ENCODE measurements around the gene USP46. TPM values are rescaled to one million over a fixed set of nuclear protein-coding genes. Genes with fewer than 3 reads are reported as not detected.

The USP46 gene
- total RNA-seq, 1 donor from 2014 or later = 51.2 TPM

GRCh38 chr4:52704133-52704532 is 45.0 kb upstream of the USP46 start:
- no peak overlapping the region for H3K4me3 Mint-ChIP-seq (ENCODE audit: unreplicated experiment)
- Histone ChIP-seq H3K4me2 (ENCODE audit: low read length) (no peak overlapping the region), H3K4me3 (ENCODE audit: insufficient read depth, low read depth, low read length) (no peak overlapping the region), H3K79me2 (ENCODE audit: insufficient read depth, low read length) (no peaks in the 10 kb centered on the region), H3K27me3 (ENCODE audit: insufficient read depth, low read length) (no peaks in the 10 kb centered on the region), H3K9ac (ENCODE audit: low read length) (no peak overlapping the region), H3K4me1 (ENCODE audit: insufficient read depth, low read length) (no peaks in the 10 kb centered on the region), H4K20me1 (ENCODE audit: insufficient read depth, low read length) (no peaks in the 10 kb centered on the region), H3K27ac (ENCODE audit: low read depth, low read length) (no peak overlapping the region), H3K9me3 (ENCODE audit: insufficient read depth, low read depth, low read length) (no peaks in the 10 kb centered on the region), H3K36me3 (ENCODE audit: insufficient read depth, low read length) (no peaks in the 10 kb centered on the region), H2AFZ (ENCODE audit: low read depth, low read length) (no peak overlapping the region)
- no peaks in the 10 kb centered on the region for H3K9me3 Mint-ChIP-seq (ENCODE audit: unreplicated experiment)
- H3K27ac Mint-ChIP-seq (ENCODE audit: unreplicated experiment) = no peak overlapping the region
- FAIRE-seq (no peak), DNase-seq (ENCODE audit: low read depth) (no peak)
- no peaks in the 10 kb centered on the region for H3K36me3 Mint-ChIP-seq (ENCODE audit: low read depth, unreplicated experiment)
- no peak for TF ChIP-seq CTCF (IDR thresholded peaks at IDR 0.05; ENCODE audit: insufficient read depth, low read depth, low read length)
- no peak for TF ChIP-seq EZH2 (IDR thresholded peaks at IDR 0.05; ENCODE audit: insufficient read depth, low read length)
- H3K27me3 Mint-ChIP-seq (ENCODE audit: low read depth, unreplicated experiment) = no peaks in the 10 kb centered on the region
- no peaks in the 10 kb centered on the region for H3K4me1 Mint-ChIP-seq (ENCODE audit: low read depth, unreplicated experiment)

GRCh38 chr4:52701207-52701606 is 42.1 kb upstream of the USP46 start:
- H3K4me1 Mint-ChIP-seq (ENCODE audit: low read depth, unreplicated experiment) = no peaks in the 10 kb centered on the region
- no peak overlapping the region for H3K27ac Mint-ChIP-seq (ENCODE audit: unreplicated experiment)
- FAIRE-seq = no peak
- Histone ChIP-seq H3K4me1 (ENCODE audit: insufficient read depth, low read length) (no peaks in the 10 kb centered on the region), H3K4me3 (ENCODE audit: insufficient read depth, low read depth, low read length) (no peak overlapping the region), H3K36me3 (ENCODE audit: insufficient read depth, low read length) (no peaks in the 10 kb centered on the region), H3K9me3 (ENCODE audit: insufficient read depth, low read depth, low read length) (no peaks in the 10 kb centered on the region), H3K27ac (ENCODE audit: low read depth, low read length) (no peak overlapping the region), H3K9ac (ENCODE audit: low read length) (no peak overlapping the region), H4K20me1 (ENCODE audit: insufficient read depth, low read length) (no peaks in the 10 kb centered on the region), H3K27me3 (ENCODE audit: insufficient read depth, low read length) (no peaks in the 10 kb centered on the region), H3K79me2 (ENCODE audit: insufficient read depth, low read length) (no peaks in the 10 kb centered on the region), H2AFZ (ENCODE audit: low read depth, low read length) (no peak overlapping the region), H3K4me2 (ENCODE audit: low read length) (no peak overlapping the region)
- no peaks in the 10 kb centered on the region for H3K9me3 Mint-ChIP-seq (ENCODE audit: unreplicated experiment)
- TF ChIP-seq CTCF (IDR thresholded peaks at IDR 0.05; ENCODE audit: insufficient read depth, low read depth, low read length) (no peak), EZH2 (IDR thresholded peaks at IDR 0.05; ENCODE audit: insufficient read depth, low read length) (no peak)
- H3K4me3 Mint-ChIP-seq (ENCODE audit: unreplicated experiment) = no peak overlapping the region
- DNase-seq (ENCODE audit: low read depth) = no peak
- H3K27me3 Mint-ChIP-seq (ENCODE audit: low read depth, unreplicated experiment) = no peaks in the 10 kb centered on the region
- H3K36me3 Mint-ChIP-seq (ENCODE audit: low read depth, unreplicated experiment) = no peaks in the 10 kb centered on the region

GRCh38 chr4:52694936-52695335 is 35.8 kb upstream of the USP46 start:
- no peak for TF ChIP-seq CTCF (IDR thresholded peaks at IDR 0.05; ENCODE audit: insufficient read depth, low read depth, low read length)
- TF ChIP-seq EZH2 (IDR thresholded peaks at IDR 0.05; ENCODE audit: insufficient read depth, low read length) = no peak
- peaks cover 13% of the 10 kb centered on the region for H3K9me3 Mint-ChIP-seq (ENCODE audit: unreplicated experiment)
- no peak overlapping the region for H3K4me3 Mint-ChIP-seq (ENCODE audit: unreplicated experiment)
- Histone ChIP-seq H3K9ac (ENCODE audit: low read length) (no peak overlapping the region), H2AFZ (ENCODE audit: low read depth, low read length) (no peak overlapping the region), H3K9me3 (ENCODE audit: insufficient read depth, low read depth, low read length) (no peaks in the 10 kb centered on the region), H3K27me3 (ENCODE audit: insufficient read depth, low read length) (no peaks in the 10 kb centered on the region), H3K27ac (ENCODE audit: low read depth, low read length) (no peak overlapping the region), H4K20me1 (ENCODE audit: insufficient read depth, low read length) (no peaks in the 10 kb centered on the region), H3K36me3 (ENCODE audit: insufficient read depth, low read length) (no peaks in the 10 kb centered on the region), H3K4me3 (ENCODE audit: insufficient read depth, low read depth, low read length) (no peak overlapping the region), H3K4me2 (ENCODE audit: low read length) (no peak overlapping the region), H3K79me2 (ENCODE audit: insufficient read depth, low read length) (no peaks in the 10 kb centered on the region), H3K4me1 (ENCODE audit: insufficient read depth, low read length) (no peaks in the 10 kb centered on the region)
- H3K27me3 Mint-ChIP-seq (ENCODE audit: low read depth, unreplicated experiment) = no peaks in the 10 kb centered on the region
- no peak overlapping the region for H3K27ac Mint-ChIP-seq (ENCODE audit: unreplicated experiment)
- DNase-seq (ENCODE audit: low read depth) (no peak), FAIRE-seq (no peak)
- no peaks in the 10 kb centered on the region for H3K4me1 Mint-ChIP-seq (ENCODE audit: low read depth, unreplicated experiment)
- no peaks in the 10 kb centered on the region for H3K36me3 Mint-ChIP-seq (ENCODE audit: low read depth, unreplicated experiment)

Measured in astrocyte (in vitro differentiated cells and primary cell).